Osteoblast (primary cell): ENCODE measurements around the gene DTNBP1. TPM values are rescaled to one million over a fixed set of nuclear protein-coding genes. Genes with fewer than 3 reads are reported as not detected.

Experiments used
- DNase-seq: peaks from one replicate; pipeline ENCODE4 v3.0.0; 2011; ENCODE audit warnings: low spot score, mixed read lengths; ENCODE audit not compliant: insufficient read length; ENCODE audit errors: missing footprints
- H2AFZ ChIP-seq: 2 replicates; pipeline ENCODE4 v1.6.0; 2011; ENCODE audit warnings: mild to moderate bottlenecking, low read length
- H3K27ac ChIP-seq: 2 replicates; pipeline ENCODE4 v1.5.1; 2011; ENCODE audit warnings: mild to moderate bottlenecking, low read depth, low read length, moderate library complexity
- H3K27me3 ChIP-seq: 2 replicates; pipeline ENCODE4 v1.6.0; 2012; ENCODE audit warnings: mild to moderate bottlenecking, control low read depth, inconsistent platforms, low read length, moderate library complexity; ENCODE audit not compliant: insufficient read depth
- H3K36me3 ChIP-seq: 2 replicates; pipeline ENCODE4 v1.5.1; 2011; ENCODE audit warnings: mild to moderate bottlenecking, low read length, control low read depth, moderate library complexity; ENCODE audit not compliant: insufficient read depth
- H3K4me1 ChIP-seq: 2 replicates; pipeline ENCODE4 v1.5.1; 2011; ENCODE audit warnings: mild to moderate bottlenecking, low read length, control low read depth, moderate library complexity; ENCODE audit not compliant: insufficient read depth
- H3K4me2 ChIP-seq: 2 replicates; pipeline ENCODE4 v1.6.0; 2011; ENCODE audit warnings: mild to moderate bottlenecking, low read length; ENCODE audit not compliant: insufficient read depth
- H3K4me3 ChIP-seq: fragments of 200-600 bp; sonication (generic); 3 replicates; pipeline ENCODE4 v1.5.1; 2012; ENCODE audit warnings: mild to moderate bottlenecking, low read length, inconsistent platforms; ENCODE audit not compliant: insufficient read depth
- H3K79me2 ChIP-seq: 2 replicates; pipeline ENCODE4 v1.6.0; 2012; ENCODE audit warnings: mild to moderate bottlenecking, low read length, control low read depth, inconsistent platforms; ENCODE audit not compliant: insufficient read depth
- H3K9me3 ChIP-seq: 2 replicates; pipeline ENCODE4 v1.5.1; 2011; ENCODE audit warnings: low read depth, low read length, control low read depth
- H4K20me1 ChIP-seq: 2 replicates; pipeline ENCODE4 v1.6.0; 2012; ENCODE audit warnings: mild to moderate bottlenecking, low read length, control low read depth; ENCODE audit not compliant: insufficient read depth
- total RNA-seq: library from RNA; depleted of rRNA; stranded (reverse); fragments of >200 nt; gene quantifications from 2 replicates; pipeline ENCODE4 v1.2.3, GENCODE V29; 2012
- TF ChIP-seq, protein P1 (sequence below): IDR thresholded peaks from 2 replicates; pipeline ENCODE4 v1.5.1; 2011; ENCODE audit warnings: mild to moderate bottlenecking, low read depth, low read length, moderate library complexity; ENCODE audit errors: extremely low read depth

Gene DTNBP1
- total RNA-seq, 1 donor, result 5.8 TPM

DNA sequence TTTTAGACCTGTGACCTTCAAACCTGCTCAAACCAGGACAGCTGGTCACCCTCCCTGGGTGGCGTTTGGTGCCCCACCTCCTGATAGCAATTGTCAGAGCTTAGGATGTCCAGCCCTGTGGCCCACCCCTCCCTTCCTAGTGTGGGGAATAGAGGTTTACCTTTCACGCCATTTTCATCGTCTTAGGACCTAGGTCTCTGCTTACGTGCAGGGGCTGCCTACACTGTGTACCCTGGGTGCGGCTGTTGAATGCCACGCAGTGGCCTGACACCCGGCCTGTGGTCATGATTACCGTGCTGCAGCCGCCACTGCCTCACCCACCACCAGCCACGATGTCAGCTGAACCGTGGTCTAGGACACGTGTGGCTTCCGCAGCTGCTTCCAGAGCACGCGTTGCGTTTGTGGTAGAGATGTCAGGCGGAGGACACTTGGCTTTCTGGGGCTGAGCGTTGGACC lies 157.3 kb downstream of the DTNBP1 start:
- Histone ChIP-seq H3K27ac (peak overlapping the region; percentile 73), H3K79me2 (peaks cover 18% of the 10 kb centered on the region), H3K27me3 (no peaks in the 10 kb centered on the region), H3K9me3 (no peaks in the 10 kb centered on the region), H3K36me3 (peaks cover 19% of the 10 kb centered on the region), H4K20me1 (peaks cover 39% of the 10 kb centered on the region), H3K4me2 (peak overlapping the region; percentile 60), H2AFZ (no peak overlapping the region), H3K4me1 (peaks cover 24% of the 10 kb centered on the region), H3K4me3 (peak overlapping the region; percentile 52)
- TF ChIP-seq, protein P1, sequence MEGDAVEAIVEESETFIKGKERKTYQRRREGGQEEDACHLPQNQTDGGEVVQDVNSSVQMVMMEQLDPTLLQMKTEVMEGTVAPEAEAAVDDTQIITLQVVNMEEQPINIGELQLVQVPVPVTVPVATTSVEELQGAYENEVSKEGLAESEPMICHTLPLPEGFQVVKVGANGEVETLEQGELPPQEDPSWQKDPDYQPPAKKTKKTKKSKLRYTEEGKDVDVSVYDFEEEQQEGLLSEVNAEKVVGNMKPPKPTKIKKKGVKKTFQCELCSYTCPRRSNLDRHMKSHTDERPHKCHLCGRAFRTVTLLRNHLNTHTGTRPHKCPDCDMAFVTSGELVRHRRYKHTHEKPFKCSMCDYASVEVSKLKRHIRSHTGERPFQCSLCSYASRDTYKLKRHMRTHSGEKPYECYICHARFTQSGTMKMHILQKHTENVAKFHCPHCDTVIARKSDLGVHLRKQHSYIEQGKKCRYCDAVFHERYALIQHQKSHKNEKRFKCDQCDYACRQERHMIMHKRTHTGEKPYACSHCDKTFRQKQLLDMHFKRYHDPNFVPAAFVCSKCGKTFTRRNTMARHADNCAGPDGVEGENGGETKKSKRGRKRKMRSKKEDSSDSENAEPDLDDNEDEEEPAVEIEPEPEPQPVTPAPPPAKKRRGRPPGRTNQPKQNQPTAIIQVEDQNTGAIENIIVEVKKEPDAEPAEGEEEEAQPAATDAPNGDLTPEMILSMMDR, result no peak
- DNase-seq, result no peak

DNA sequence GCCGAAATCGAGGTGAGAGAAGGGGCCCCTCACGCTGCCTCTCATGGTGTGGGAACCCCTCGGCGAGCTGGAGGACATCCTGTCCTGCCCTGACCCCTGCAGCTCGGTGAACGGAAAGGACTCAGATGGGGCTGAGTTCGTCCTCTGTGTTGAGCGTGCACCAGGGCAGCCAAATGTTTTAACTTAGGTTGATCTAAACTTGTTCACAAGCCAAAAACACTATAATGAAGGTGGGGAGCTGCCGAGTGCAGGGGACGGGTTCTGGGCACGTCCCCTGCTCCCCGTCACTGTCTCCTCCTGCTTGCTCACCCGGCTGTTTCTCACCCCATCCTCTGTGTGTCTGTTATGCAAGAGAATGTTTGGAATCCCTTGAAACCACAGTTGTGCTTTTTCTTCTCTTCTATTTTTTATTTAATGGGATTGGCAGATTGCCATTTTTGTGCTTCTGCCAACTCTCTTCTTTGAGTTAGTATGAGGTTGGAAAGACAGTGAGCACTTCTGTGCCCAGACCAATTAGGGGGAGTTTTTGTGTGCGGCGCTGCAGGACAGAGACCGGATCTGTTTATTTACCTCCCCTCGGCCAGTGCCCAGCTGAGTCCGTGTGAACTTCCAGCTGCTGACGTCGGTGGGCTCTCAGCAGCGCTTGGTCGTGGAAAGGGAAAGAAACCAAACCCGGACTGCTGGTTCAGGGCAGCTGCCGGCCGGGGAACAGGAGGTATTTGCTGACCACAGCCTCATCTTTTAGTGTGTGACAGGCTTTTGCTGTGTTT lies 158.1 kb downstream of the DTNBP1 start:
- Histone ChIP-seq H3K9me3 (no peaks in the 10 kb centered on the region), H4K20me1 (peaks cover 40% of the 10 kb centered on the region), H3K79me2 (peaks cover 18% of the 10 kb centered on the region), H3K4me1 (peaks cover 23% of the 10 kb centered on the region), H3K27ac (peak overlapping the region; percentile 73), H3K4me3 (peak overlapping the region; percentile 52), H3K27me3 (no peaks in the 10 kb centered on the region), H3K36me3 (peaks cover 19% of the 10 kb centered on the region), H3K4me2 (peak overlapping the region; percentile 60), H2AFZ (no peak overlapping the region)
- TF ChIP-seq, protein P1, result no peak
- DNase-seq, result peak; percentile 97

DNA sequence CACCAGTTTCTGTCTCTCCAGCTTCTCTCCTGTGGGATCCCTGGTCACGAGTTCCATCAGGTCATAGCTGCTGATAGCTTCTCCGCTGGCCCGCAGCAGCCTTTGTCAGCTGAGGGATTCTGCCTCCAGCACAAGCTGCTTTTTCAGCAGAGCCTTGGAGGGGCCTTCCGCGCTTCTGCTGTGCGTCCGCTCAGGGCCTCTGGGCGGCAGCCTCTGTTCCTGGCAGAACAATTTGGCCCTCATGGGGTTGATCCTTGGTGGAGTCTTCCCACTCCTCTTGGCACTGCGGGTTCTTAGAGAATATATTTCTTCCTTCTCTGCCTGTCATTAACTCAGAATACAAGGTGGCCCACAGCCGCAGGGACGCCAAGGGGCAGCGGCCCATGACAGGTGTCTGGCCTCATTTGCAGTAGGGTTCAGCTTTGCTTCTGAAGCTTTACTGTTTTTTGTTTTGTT lies 158.8 kb downstream of the DTNBP1 start:
- DNase-seq, result peak; percentile 54
- H3K27me3 ChIP-seq, result no peaks in the 10 kb centered on the region
- no peak overlapping the region for H3K4me3 ChIP-seq
- H3K79me2 ChIP-seq, result peaks cover 18% of the 10 kb centered on the region
- H3K27ac ChIP-seq, result peak overlapping the region; percentile 73
- H3K4me1 ChIP-seq, result peaks cover 20% of the 10 kb centered on the region
- peaks cover 19% of the 10 kb centered on the region for H3K36me3 ChIP-seq
- TF ChIP-seq, protein P1, result no peak
- no peaks in the 10 kb centered on the region for H3K9me3 ChIP-seq
- peaks cover 43% of the 10 kb centered on the region for H4K20me1 ChIP-seq
- no peak overlapping the region for H2AFZ ChIP-seq
- peak overlapping the region; percentile 60 for H3K4me2 ChIP-seq

DNA sequence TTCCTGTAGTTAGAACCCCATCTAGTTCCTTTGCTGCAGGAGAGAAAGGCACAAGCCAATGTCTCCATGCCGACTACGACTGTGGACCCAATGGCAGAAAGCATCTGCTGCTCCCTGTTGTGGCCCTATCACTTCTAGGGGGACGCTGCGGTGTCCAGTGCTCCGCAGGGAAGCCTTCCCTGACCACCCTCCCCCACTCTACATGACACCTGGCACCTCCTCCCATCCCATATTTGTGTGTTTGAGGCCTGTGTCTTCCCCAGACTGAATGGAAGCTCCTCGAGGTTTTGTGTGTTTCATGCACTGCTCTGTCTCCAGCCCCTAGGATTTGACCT lies 159.5 kb downstream of the DTNBP1 start:
- Histone ChIP-seq H3K27me3 (no peaks in the 10 kb centered on the region), H3K36me3 (peaks cover 15% of the 10 kb centered on the region), H3K9me3 (no peaks in the 10 kb centered on the region), H3K79me2 (peaks cover 18% of the 10 kb centered on the region), H3K4me1 (peaks cover 20% of the 10 kb centered on the region), H4K20me1 (peaks cover 46% of the 10 kb centered on the region), H3K4me3 (no peak overlapping the region), H3K4me2 (no peak overlapping the region), H2AFZ (no peak overlapping the region), H3K27ac (no peak overlapping the region)
- TF ChIP-seq, protein P1, result no peak
- DNase-seq, result no peak
